ENCODE results near the gene NUP93.

Gene NUP93

DNA sequence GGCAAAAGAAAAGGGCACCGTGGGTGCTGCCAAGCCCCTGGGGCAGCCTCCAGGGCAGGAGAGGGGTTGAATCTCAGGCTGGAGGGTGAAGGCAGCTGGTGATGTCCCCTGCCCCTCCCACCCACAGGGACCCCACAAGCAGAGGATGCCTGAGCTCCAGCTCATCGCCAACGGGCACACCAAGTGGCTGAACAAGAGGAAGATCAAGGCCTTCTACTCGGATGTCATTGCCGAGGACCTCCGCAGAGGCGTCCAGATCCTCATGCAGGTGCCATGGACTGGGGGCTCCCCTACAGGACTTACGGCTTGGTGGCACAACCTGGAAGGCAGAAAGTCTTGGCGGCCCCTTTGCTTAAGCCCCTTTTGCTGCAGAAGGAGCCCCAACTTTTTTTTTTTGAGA lies 156.9 kb downstream of the NUP93 start:
- Histone ChIP-seq H2AFZ (ENCODE audit: low read depth, low read length) (no peak overlapping the region), H3K27ac (ENCODE audit: low read length) (no peak overlapping the region), H4K20me1 (ENCODE audit: insufficient read depth, low read length) (no peaks in the 10 kb centered on the region; the same call in 1 of the 2 replicates), H3K79me2 (ENCODE audit: insufficient read depth, low read length) (no peaks in the 10 kb centered on the region), H3K27me3 (ENCODE audit: insufficient read depth, low read length, poor library complexity) (no peaks in the 10 kb centered on the region), H3K36me3 (ENCODE audit: insufficient read depth, low read length) (no peaks in the 10 kb centered on the region), H3K9ac (ENCODE audit: low read depth, low read length) (no peak overlapping the region), H3K9me3 (ENCODE audit: insufficient read depth, low read length, severe bottlenecking) (no peaks in the 10 kb centered on the region), H3K4me3 (ENCODE audit: low read depth in 1 of 2, low read length in 2 of 2) (no peak overlapping the region), H3K4me1 (ENCODE audit: insufficient read depth, low read length) (no peaks in the 10 kb centered on the region), H3K4me2 (ENCODE audit: insufficient read depth, low read length) (no peak overlapping the region)
- TF ChIP-seq, protein P1, sequence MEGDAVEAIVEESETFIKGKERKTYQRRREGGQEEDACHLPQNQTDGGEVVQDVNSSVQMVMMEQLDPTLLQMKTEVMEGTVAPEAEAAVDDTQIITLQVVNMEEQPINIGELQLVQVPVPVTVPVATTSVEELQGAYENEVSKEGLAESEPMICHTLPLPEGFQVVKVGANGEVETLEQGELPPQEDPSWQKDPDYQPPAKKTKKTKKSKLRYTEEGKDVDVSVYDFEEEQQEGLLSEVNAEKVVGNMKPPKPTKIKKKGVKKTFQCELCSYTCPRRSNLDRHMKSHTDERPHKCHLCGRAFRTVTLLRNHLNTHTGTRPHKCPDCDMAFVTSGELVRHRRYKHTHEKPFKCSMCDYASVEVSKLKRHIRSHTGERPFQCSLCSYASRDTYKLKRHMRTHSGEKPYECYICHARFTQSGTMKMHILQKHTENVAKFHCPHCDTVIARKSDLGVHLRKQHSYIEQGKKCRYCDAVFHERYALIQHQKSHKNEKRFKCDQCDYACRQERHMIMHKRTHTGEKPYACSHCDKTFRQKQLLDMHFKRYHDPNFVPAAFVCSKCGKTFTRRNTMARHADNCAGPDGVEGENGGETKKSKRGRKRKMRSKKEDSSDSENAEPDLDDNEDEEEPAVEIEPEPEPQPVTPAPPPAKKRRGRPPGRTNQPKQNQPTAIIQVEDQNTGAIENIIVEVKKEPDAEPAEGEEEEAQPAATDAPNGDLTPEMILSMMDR (IDR thresholded peaks at IDR 0.05; ENCODE audit: borderline replicate concordance, extremely low read depth, low read length, poor library complexity, severe bottlenecking): no peak
- TF ChIP-seq EZH2 (IDR thresholded peaks at IDR 0.05; ENCODE audit: borderline replicate concordance, low read depth, low read length, severe bottlenecking): no peak
- ATAC-seq (ENCODE audit: insufficient read depth, low read depth) (no peak), DNase-seq (no peak)

DNA sequence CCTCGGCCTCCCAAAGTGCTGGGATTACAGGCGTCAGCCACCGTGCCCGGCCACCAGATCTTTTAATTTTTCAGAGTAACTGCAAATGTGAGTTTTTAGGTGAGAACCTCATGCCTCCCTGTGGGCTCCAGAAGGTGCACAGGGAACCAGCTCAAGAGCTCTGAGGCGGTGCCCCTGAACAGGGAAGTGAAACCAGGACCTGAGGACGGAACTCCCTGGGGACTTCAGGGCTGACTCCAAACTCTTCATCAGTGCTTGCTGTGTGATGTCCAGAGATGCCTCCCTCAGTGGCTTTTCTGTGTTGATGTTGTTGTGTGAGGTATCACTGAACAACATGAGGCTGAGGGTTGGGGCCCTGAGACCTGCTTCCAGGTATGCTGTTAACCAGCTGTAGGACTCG lies 158.9 kb downstream of the NUP93 start:
- ATAC-seq (ENCODE audit: insufficient read depth, low read depth) (no peak), DNase-seq (no peak)
- H4K20me1 ChIP-seq (ENCODE audit: insufficient read depth, low read length): no peaks in the 10 kb centered on the region; the same call in 1 of the 2 replicates
- TF ChIP-seq, protein P1 (IDR thresholded peaks at IDR 0.05; ENCODE audit: borderline replicate concordance, extremely low read depth, low read length, poor library complexity, severe bottlenecking): no peak
- no peak for TF ChIP-seq EZH2 (IDR thresholded peaks at IDR 0.05; ENCODE audit: borderline replicate concordance, low read depth, low read length, severe bottlenecking)
- H3K4me2 ChIP-seq (ENCODE audit: insufficient read depth, low read length): no peak overlapping the region
- H3K4me1 ChIP-seq (ENCODE audit: insufficient read depth, low read length): no peaks in the 10 kb centered on the region
- H3K27ac ChIP-seq (ENCODE audit: low read length): no peak overlapping the region
- no peaks in the 10 kb centered on the region for H3K36me3 ChIP-seq (ENCODE audit: insufficient read depth, low read length)
- H3K79me2 ChIP-seq (ENCODE audit: insufficient read depth, low read length): no peaks in the 10 kb centered on the region
- no peak overlapping the region for H3K4me3 ChIP-seq (ENCODE audit: low read depth in 1 of 2, low read length in 2 of 2)
- no peaks in the 10 kb centered on the region for H3K9me3 ChIP-seq (ENCODE audit: insufficient read depth, low read length, severe bottlenecking)
- H2AFZ ChIP-seq (ENCODE audit: low read depth, low read length): no peak overlapping the region
- H3K27me3 ChIP-seq (ENCODE audit: insufficient read depth, low read length, poor library complexity): no peaks in the 10 kb centered on the region
- no peak overlapping the region for H3K9ac ChIP-seq (ENCODE audit: low read depth, low read length)

DNA sequence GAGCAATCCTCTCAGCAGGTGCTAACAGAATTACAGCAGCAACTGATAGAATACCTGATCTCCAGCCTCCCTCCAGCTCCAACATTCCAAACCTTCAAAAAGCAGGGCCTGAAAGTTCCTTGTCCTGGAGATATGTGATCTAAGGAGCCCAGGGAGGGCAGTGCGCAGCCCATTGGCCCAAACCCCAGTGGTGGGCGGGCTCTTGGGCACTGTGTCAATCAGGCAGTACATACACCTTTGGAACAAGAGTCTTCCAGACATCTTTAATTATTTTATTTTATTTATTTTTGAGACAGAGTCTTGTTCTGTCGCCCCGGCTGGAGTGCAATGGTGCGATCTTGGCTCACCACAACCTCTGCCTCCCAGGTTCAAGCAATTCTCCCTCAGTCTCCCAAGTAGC lies 159.3 kb downstream of the NUP93 start:
- H2AFZ ChIP-seq (ENCODE audit: low read depth, low read length): no peak overlapping the region
- H3K36me3 ChIP-seq (ENCODE audit: insufficient read depth, low read length): no peaks in the 10 kb centered on the region
- TF ChIP-seq EZH2 (IDR thresholded peaks at IDR 0.05; ENCODE audit: borderline replicate concordance, low read depth, low read length, severe bottlenecking): no peak
- TF ChIP-seq, protein P1 (IDR thresholded peaks at IDR 0.05; ENCODE audit: borderline replicate concordance, extremely low read depth, low read length, poor library complexity, severe bottlenecking): no peak
- no peak overlapping the region for H3K9ac ChIP-seq (ENCODE audit: low read depth, low read length)
- no peaks in the 10 kb centered on the region for H3K4me1 ChIP-seq (ENCODE audit: insufficient read depth, low read length)
- no peaks in the 10 kb centered on the region for H3K9me3 ChIP-seq (ENCODE audit: insufficient read depth, low read length, severe bottlenecking)
- H3K4me2 ChIP-seq (ENCODE audit: insufficient read depth, low read length): no peak overlapping the region
- DNase-seq (no peak), ATAC-seq (ENCODE audit: insufficient read depth, low read depth) (no peak)
- H3K79me2 ChIP-seq (ENCODE audit: insufficient read depth, low read length): no peaks in the 10 kb centered on the region
- no peak overlapping the region for H3K27ac ChIP-seq (ENCODE audit: low read length)
- H4K20me1 ChIP-seq (ENCODE audit: insufficient read depth, low read length): no peaks in the 10 kb centered on the region; the same call in 1 of the 2 replicates
- no peak overlapping the region for H3K4me3 ChIP-seq (ENCODE audit: low read depth in 1 of 2, low read length in 2 of 2)
- H3K27me3 ChIP-seq (ENCODE audit: insufficient read depth, low read length, poor library complexity): no peaks in the 10 kb centered on the region

DNA sequence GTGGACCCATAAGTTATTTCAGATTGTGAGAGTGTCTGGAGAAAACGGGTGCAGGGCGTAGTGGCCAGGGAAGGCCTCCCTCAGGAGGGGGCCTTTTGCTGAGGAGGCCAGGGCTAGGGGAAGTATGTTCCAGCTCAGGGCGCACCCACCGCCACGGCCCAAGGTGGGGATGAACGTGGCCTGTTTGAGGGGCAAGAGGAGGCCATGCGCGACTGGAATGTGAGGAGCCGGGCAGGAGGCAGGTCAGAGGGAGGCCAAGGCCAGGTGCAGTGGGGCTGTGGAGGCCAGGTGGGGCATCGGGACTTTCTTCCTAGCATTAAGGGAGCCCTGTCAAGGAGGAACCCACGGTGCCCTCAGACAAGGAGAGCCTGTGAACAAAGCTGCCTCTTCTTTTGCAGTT lies 161.8 kb downstream of the NUP93 start:
- no peaks in the 10 kb centered on the region for H3K9me3 ChIP-seq (ENCODE audit: insufficient read depth, low read length, severe bottlenecking)
- H3K79me2 ChIP-seq (ENCODE audit: insufficient read depth, low read length): no peaks in the 10 kb centered on the region
- H4K20me1 ChIP-seq (ENCODE audit: insufficient read depth, low read length): no peaks in the 10 kb centered on the region
- H3K27ac ChIP-seq (ENCODE audit: low read length): no peak overlapping the region
- no peak overlapping the region for H3K9ac ChIP-seq (ENCODE audit: low read depth, low read length)
- H3K4me2 ChIP-seq (ENCODE audit: insufficient read depth, low read length): no peak overlapping the region
- no peak for DNase-seq
- H3K4me1 ChIP-seq (ENCODE audit: insufficient read depth, low read length): no peaks in the 10 kb centered on the region
- ATAC-seq (ENCODE audit: insufficient read depth, low read depth): no peak
- H3K27me3 ChIP-seq (ENCODE audit: insufficient read depth, low read length, poor library complexity): no peaks in the 10 kb centered on the region
- TF ChIP-seq, protein P1 (IDR thresholded peaks at IDR 0.05; ENCODE audit: borderline replicate concordance, extremely low read depth, low read length, poor library complexity, severe bottlenecking): no peak
- no peak for TF ChIP-seq EZH2 (IDR thresholded peaks at IDR 0.05; ENCODE audit: borderline replicate concordance, low read depth, low read length, severe bottlenecking)
- no peak overlapping the region for H2AFZ ChIP-seq (ENCODE audit: low read depth, low read length)
- H3K4me3 ChIP-seq (ENCODE audit: low read depth in 1 of 2, low read length in 2 of 2): no peak overlapping the region
- no peaks in the 10 kb centered on the region for H3K36me3 ChIP-seq (ENCODE audit: insufficient read depth, low read length)

All from DND-41 (cell line).